Activated naive CD4-positive, alpha-beta T cell treated with anti-CD3 and anti-CD28 coated beads, Interleukin-2, amount 50 U/mL, for 72 hours (primary cell): ENCODE measurements around the gene SWAP70. TPM values are rescaled to one million over a fixed set of nuclear protein-coding genes. Genes with fewer than 3 reads are reported as not detected.

Experiments
- ATAC-seq, 2 donors: fragments of 150-1000 bp; cut with Tn5 transposase; 2 replicates each; pipeline ENCODE4 v1.10.0; 2021; ENCODE audit warnings: mild to moderate bottlenecking in 2 of 2, moderate library complexity in 2 of 2
- DNase-seq, 2 donors: peaks; one replicate each; pipeline ENCODE4 v3.0.0; 2021 to 2022; ENCODE audit warnings: low spot score in 2 of 2
- H3K27ac Mint-ChIP-seq, 2 donors: one replicate each; pipeline ENCODE4 v1.8.0; 2022; ENCODE audit warnings: mild to moderate bottlenecking in 2 of 2, mixed read lengths in 2 of 2
- H3K36me3 Mint-ChIP-seq, 2 donors: one replicate each; pipeline ENCODE4 v1.8.0; 2022; ENCODE audit warnings: mixed read lengths in 2 of 2
- H3K9me3 Mint-ChIP-seq, 2 donors: one replicate each; pipeline ENCODE4 v1.8.0; 2022; ENCODE audit warnings: mixed read lengths in 2 of 2
- total RNA-seq, 2 donors: library from RNA; stranded (reverse); gene quantifications; one replicate each; pipeline ENCODE4 v1.2.3, GENCODE V29; 2022

Gene SWAP70
- total RNA-seq, 2 donors from 2014 or later, result 4.1 to 9.2 TPM

GRCh38 chr11:9765320-9766101, 101.6 kb downstream of the SWAP70 start:
- Mint-ChIP-seq H3K9me3 (no peaks in the 10 kb centered on the region), H3K36me3 (peaks cover 0 to 6% of the 10 kb centered on the region in 2 donors), H3K27ac (peak overlapping the region in 1 of 2 donors; percentile 56)
- DNase-seq (no peak), ATAC-seq (no peak)

- H3K27ac Mint-ChIP-seq, result no peak overlapping the region
- H3K36me3 Mint-ChIP-seq, result peaks cover 0 to 2% of the 10 kb centered on the region in 2 donors
- no peak for DNase-seq
- no peaks in the 10 kb centered on the region for H3K9me3 Mint-ChIP-seq
- no peak for ATAC-seq
Observed at GRCh38 chr11:9769621-9770020, 105.7 kb downstream of the SWAP70 start.

GRCh38 chr11:9771071-9771511, 107.2 kb downstream of the SWAP70 start:
- DNase-seq (no peak), ATAC-seq (no peak)
- Mint-ChIP-seq H3K36me3 (no peaks in the 10 kb centered on the region), H3K27ac (no peak overlapping the region), H3K9me3 (no peaks in the 10 kb centered on the region)

- no peak for ATAC-seq
- Mint-ChIP-seq H3K27ac (no peak overlapping the region), H3K9me3 (no peaks in the 10 kb centered on the region), H3K36me3 (no peaks in the 10 kb centered on the region)
- no peak for DNase-seq
Observed at GRCh38 chr11:9772218-9772617, 108.3 kb downstream of the SWAP70 start.

GRCh38 chr11:9773524-9773923, 109.6 kb downstream of the SWAP70 start:
- no peak overlapping the region for H3K27ac Mint-ChIP-seq
- no peaks in the 10 kb centered on the region for H3K9me3 Mint-ChIP-seq
- no peak for DNase-seq
- H3K36me3 Mint-ChIP-seq, result no peaks in the 10 kb centered on the region
- ATAC-seq, result no peak

- Mint-ChIP-seq H3K36me3 (no peaks in the 10 kb centered on the region), H3K27ac (no peak overlapping the region), H3K9me3 (no peaks in the 10 kb centered on the region)
- ATAC-seq (no peak), DNase-seq (no peak)
Observed at GRCh38 chr11:9774109-9774508, 110.2 kb downstream of the SWAP70 start.

GRCh38 chr11:9774591-9775397, 110.9 kb downstream of the SWAP70 start:
- no peak for ATAC-seq

GRCh38 chr11:9775398-9775779, 111.5 kb downstream of the SWAP70 start:
- H3K27ac Mint-ChIP-seq, result no peak overlapping the region
- DNase-seq (no peak), ATAC-seq (no peak)
- peaks cover 0 to 9% of the 10 kb centered on the region in 2 donors for H3K36me3 Mint-ChIP-seq
- H3K9me3 Mint-ChIP-seq, result no peaks in the 10 kb centered on the region

More at GRCh38 chr11:9774591-9775397, 110.9 kb downstream of the SWAP70 start:
- Mint-ChIP-seq H3K36me3 (peaks cover 0 to 3% of the 10 kb centered on the region in 2 donors), H3K27ac (peak overlapping the region in 1 of 2 donors; percentile 19), H3K9me3 (no peaks in the 10 kb centered on the region)
- no peak for DNase-seq

- no peak for DNase-seq
- Mint-ChIP-seq H3K9me3 (no peaks in the 10 kb centered on the region), H3K36me3 (peaks cover 0 to 13% of the 10 kb centered on the region in 2 donors), H3K27ac (no peak overlapping the region)
- no peak for ATAC-seq
Observed at GRCh38 chr11:9776203-9776602, 112.3 kb downstream of the SWAP70 start.

- no peak overlapping the region for H3K27ac Mint-ChIP-seq
- no peaks in the 10 kb centered on the region for H3K9me3 Mint-ChIP-seq
- ATAC-seq (no peak), DNase-seq (no peak)
- peaks cover 0 to 13% of the 10 kb centered on the region in 2 donors for H3K36me3 Mint-ChIP-seq
Observed at GRCh38 chr11:9777066-9777465, 113.2 kb downstream of the SWAP70 start.

- no peak for ATAC-seq
- Mint-ChIP-seq H3K36me3 (peaks cover 0 to 13% of the 10 kb centered on the region in 2 donors), H3K27ac (no peak overlapping the region), H3K9me3 (no peaks in the 10 kb centered on the region)
- DNase-seq, result no peak
Observed at GRCh38 chr11:9777525-9777924, 113.6 kb downstream of the SWAP70 start.

GRCh38 chr11:9780929-9781328, 117.1 kb downstream of the SWAP70 start:
- H3K9me3 Mint-ChIP-seq, result no peaks in the 10 kb centered on the region
- no peak overlapping the region for H3K27ac Mint-ChIP-seq
- no peak for ATAC-seq

GRCh38 chr11:9783986-9784385, 120.1 kb downstream of the SWAP70 start:
- Mint-ChIP-seq H3K9me3 (no peaks in the 10 kb centered on the region), H3K27ac (peak overlapping the region; percentile 16 to 88), H3K36me3 (peaks cover 0 to 13% of the 10 kb centered on the region in 2 donors)
- no peak for DNase-seq
- no peak for ATAC-seq

More at GRCh38 chr11:9780929-9781328, 117.1 kb downstream of the SWAP70 start:
- no peak for DNase-seq
- H3K36me3 Mint-ChIP-seq, result peaks cover 0 to 13% of the 10 kb centered on the region in 2 donors

GRCh38 chr11:9784602-9785315, 120.9 kb downstream of the SWAP70 start:
- DNase-seq (no peak), ATAC-seq (no peak)
- Mint-ChIP-seq H3K27ac (peak overlapping the region; percentile 16 to 88), H3K9me3 (no peaks in the 10 kb centered on the region), H3K36me3 (peaks cover 0 to 11% of the 10 kb centered on the region in 2 donors)

- Mint-ChIP-seq H3K9me3 (no peaks in the 10 kb centered on the region), H3K36me3 (no peaks in the 10 kb centered on the region), H3K27ac (no peak overlapping the region)
- DNase-seq, result no peak
- no peak for ATAC-seq
Observed at GRCh38 chr11:9787260-9787659, 123.4 kb downstream of the SWAP70 start.

- H3K27ac Mint-ChIP-seq, result peak overlapping the region in 1 of 2 donors; percentile 74
- ATAC-seq, result peak in 1 of 2 donors; percentile 20
- no peaks in the 10 kb centered on the region for H3K9me3 Mint-ChIP-seq
- no peaks in the 10 kb centered on the region for H3K36me3 Mint-ChIP-seq
- no peak for DNase-seq
Observed at GRCh38 chr11:9787981-9788521, 124.2 kb downstream of the SWAP70 start.
